ENCODE measurements around the gene ESYT3.
"Not testable (repeated sequence)": the region's sequence is repeated elsewhere in the genome, so short reads cannot be mapped to it uniquely, and the experiment has no call there.

DNA sequence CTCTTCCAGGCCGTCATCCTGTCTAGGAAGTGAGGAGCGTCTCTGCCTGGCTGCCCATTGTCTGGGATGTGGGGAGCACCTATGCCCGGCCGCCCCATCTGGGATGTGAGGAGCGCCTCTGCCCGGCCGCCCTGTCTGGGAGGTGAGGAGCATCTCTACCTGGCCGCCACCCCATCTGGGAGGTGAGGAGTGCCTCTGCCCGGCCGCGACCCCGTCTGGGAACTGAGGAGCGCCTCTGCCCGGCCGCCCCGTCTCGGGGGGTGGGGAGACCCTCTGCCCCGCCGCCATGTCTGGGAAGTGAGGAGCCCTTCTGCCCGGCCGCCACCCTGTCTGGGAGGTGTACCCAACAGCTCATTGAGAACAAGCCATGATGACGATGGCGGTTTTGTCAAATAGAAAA is 87.0 kb downstream of the ESYT3 start:
- not testable (repeated sequence) for TF ChIP-seq ZNF274 (IDR thresholded peaks at IDR 0.05; ENCODE audit: low read depth, low read length); YY1 (IDR thresholded peaks at IDR 0.05; ENCODE audit: insufficient read depth, insufficient read length); SUZ12 (IDR thresholded peaks at IDR 0.05; ENCODE audit: extremely low read depth, insufficient read depth, insufficient read length)

All from NT2/D1 (cell line).